WTC11 (cell line): ENCODE measurements around the gene MIA. TPM values are rescaled to one million over a fixed set of nuclear protein-coding genes. Genes with fewer than 3 reads are reported as not detected.

Experiments used
- ATAC-seq: fragments of 200-7000 bp; cut with Tn5 transposase; 2 replicates; pipeline ENCODE4 v1.10.0; 2021; ENCODE audit warnings: mild to moderate bottlenecking, moderate library complexity
- CTCF ChIA-PET: fragments of 300-600 bp; sonication (Branson Sonifier 250); formaldehyde crosslinking; loops from one replicate; lab custom pipeline; 2021; ENCODE audit warnings: antibody characterized with exemption; lab: Charles Lee
- POLR2A ChIA-PET: fragments of 350-600 bp; sonication (Branson Sonifier 250); formaldehyde crosslinking; loops from one replicate; lab custom pipeline; 2021; ENCODE audit warnings: antibody characterized with exemption; lab: Charles Lee
- DNase-seq: peaks from one replicate; pipeline ENCODE4 v3.0.0; 2021; ENCODE audit warnings: low spot score
- H3K27ac Mint-ChIP-seq: 2 replicates; pipeline ENCODE4 v1.8.0; 2021; ENCODE audit warnings: mixed read lengths
- H3K27me3 Mint-ChIP-seq: 2 replicates; pipeline ENCODE4 v1.8.0; 2021; ENCODE audit warnings: low read depth, mild to moderate bottlenecking, moderate library complexity, mixed read lengths
- H3K36me3 Mint-ChIP-seq: 2 replicates; pipeline ENCODE4 v1.8.0; 2021; ENCODE audit warnings: mixed read lengths
- H3K4me1 Mint-ChIP-seq: 2 replicates; pipeline ENCODE4 v1.8.0; 2022; ENCODE audit warnings: mixed read lengths
- H3K4me3 Mint-ChIP-seq: 2 replicates; pipeline ENCODE4 v1.8.0; 2021; ENCODE audit warnings: mild to moderate bottlenecking, moderate library complexity, mixed read lengths
- H3K9me3 Mint-ChIP-seq: 2 replicates; pipeline ENCODE4 v1.8.0; 2021; ENCODE audit warnings: mixed read lengths
- FOXP4 ChIP-seq: sonication (generic); formaldehyde crosslinking; IDR thresholded peaks from 2 replicates; pipeline ENCODE4 v1.8.0; 2022; ENCODE audit warnings: mild to moderate bottlenecking, missing genetic modification reagents
- GRHL2 ChIP-seq: fragments of 250-450 bp; sonication (Bioruptor Pico); IDR thresholded peaks from 2 replicates; pipeline ENCODE4 v1.8.0; 2022; ENCODE audit warnings: mild to moderate bottlenecking, moderate library complexity; ENCODE audit not compliant: insufficient replicate concordance, severe bottlenecking
- GTF2I ChIP-seq: fragments of 250-450 bp; sonication (Bioruptor Pico); conservative IDR thresholded peaks from 2 replicates; pipeline ENCODE4 v1.4.0; 2021; ENCODE audit warnings: mild to moderate bottlenecking
- HMGXB4 ChIP-seq: sonication (generic); formaldehyde crosslinking; IDR thresholded peaks from 2 replicates; pipeline ENCODE4 v1.8.1; 2023; ENCODE audit warnings: mild to moderate bottlenecking, moderate library complexity, missing genetic modification reagents
- NFATC4 ChIP-seq: fragments of 250-450 bp; sonication (Bioruptor Pico); IDR thresholded peaks from 2 replicates; pipeline ENCODE4 v1.9.0; 2021; ENCODE audit warnings: mild to moderate bottlenecking
- NR2C2 ChIP-seq: sonication (generic); formaldehyde crosslinking; IDR thresholded peaks from 2 replicates; pipeline ENCODE4 v1.8.0; 2022; ENCODE audit warnings: mild to moderate bottlenecking, missing genetic modification reagents
- NR3C1 ChIP-seq: sonication (generic); formaldehyde crosslinking; conservative IDR thresholded peaks from 2 replicates; pipeline ENCODE4 v1.8.1; 2023; ENCODE audit warnings: low read depth, mild to moderate bottlenecking, missing genetic modification reagents
- PRDM15 ChIP-seq: sonication (generic); formaldehyde crosslinking; IDR thresholded peaks from 2 replicates; pipeline ENCODE4 v1.8.0; 2022; ENCODE audit warnings: missing genetic modification reagents
- RELA ChIP-seq: sonication (generic); formaldehyde crosslinking; IDR thresholded peaks from 2 replicates; pipeline ENCODE4 v1.8.1; 2022; ENCODE audit warnings: missing genetic modification reagents, mild to moderate bottlenecking, borderline replicate concordance
- RORB ChIP-seq: fragments of 250-450 bp; sonication (Bioruptor Pico); IDR thresholded peaks from 2 replicates; pipeline ENCODE4 v1.9.0; 2021; ENCODE audit warnings: mild to moderate bottlenecking
- ZNF232 ChIP-seq: sonication (generic); formaldehyde crosslinking; IDR thresholded peaks from 2 replicates; pipeline ENCODE4 v1.8.0; 2022; ENCODE audit warnings: mild to moderate bottlenecking, missing genetic modification reagents
- ZNF263 ChIP-seq: sonication (generic); formaldehyde crosslinking; IDR thresholded peaks from 2 replicates; pipeline ENCODE4 v1.8.1; 2022; ENCODE audit warnings: low read depth, mild to moderate bottlenecking, moderate library complexity, missing genetic modification reagents
- ZNF396 ChIP-seq: fragments of 250-450 bp; sonication (Bioruptor Pico); IDR thresholded peaks from 2 replicates; pipeline ENCODE4 v1.8.0; 2021; ENCODE audit warnings: mild to moderate bottlenecking, moderate library complexity, borderline replicate concordance
- ZNF671 ChIP-seq: fragments of 250-450 bp; sonication (Bioruptor Pico); IDR thresholded peaks from 2 replicates; pipeline ENCODE4 v1.8.0; 2021; ENCODE audit warnings: mild to moderate bottlenecking
- total RNA-seq: library from RNA; stranded (reverse); gene quantifications from 3 replicates; pipeline ENCODE4 v1.2.3, GENCODE V29; 2021
- TF ChIP-seq, protein P1 (sequence below): sonication (generic); formaldehyde crosslinking; IDR thresholded peaks from 2 replicates; pipeline ENCODE4 v1.8.0; 2023; ENCODE audit warnings: missing genetic modification reagents, mild to moderate bottlenecking, borderline replicate concordance
- TF ChIP-seq, protein P2 (sequence below): sonication (generic); formaldehyde crosslinking; IDR thresholded peaks from 2 replicates; pipeline ENCODE4 v1.8.1; 2023; ENCODE audit warnings: mild to moderate bottlenecking, missing genetic modification reagents
- TF ChIP-seq, protein P3 (sequence below): fragments of 250-450 bp; sonication (Bioruptor Pico); IDR thresholded peaks from 2 replicates; pipeline ENCODE4 v1.8.0; 2021; ENCODE audit warnings: mild to moderate bottlenecking

Gene MIA
- total RNA-seq, 1 experiment from 2014 or later, result not detected

DNA sequence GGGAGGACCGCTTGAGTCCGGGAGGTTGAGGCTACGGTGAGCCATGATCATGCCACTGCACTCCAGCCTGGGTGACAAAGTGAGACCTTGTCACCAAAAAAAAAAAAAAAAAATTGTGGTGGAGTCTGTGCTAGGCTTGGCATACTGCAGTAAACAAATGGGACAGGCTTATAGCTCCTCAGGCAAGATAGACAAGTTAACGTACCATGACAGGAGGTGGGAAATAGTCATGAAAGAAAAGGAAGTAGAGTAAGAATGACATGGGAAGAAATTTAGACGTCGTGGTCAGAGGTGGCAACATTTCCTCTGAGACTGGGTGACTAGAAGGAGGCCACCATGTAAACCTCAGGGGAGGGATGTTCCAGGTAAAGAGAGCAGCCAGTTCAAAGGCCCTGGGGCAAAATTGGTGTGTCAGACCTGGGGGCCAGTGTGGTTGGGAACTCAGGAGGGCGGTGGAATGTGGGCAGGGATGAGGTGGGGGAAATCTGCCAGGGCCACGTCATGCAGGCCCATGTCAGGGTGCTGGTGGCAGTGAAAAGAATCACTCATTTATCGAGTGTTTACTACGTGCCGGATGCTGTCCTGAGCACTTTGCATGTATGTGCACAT lies 18.7 kb upstream of the MIA start:
- H3K27ac Mint-ChIP-seq, result peak overlapping the region; percentile 85
- CTCF ChIA-PET, result interaction anchor here (1.1 to 2.3 kb wide), 4 partner anchors 21 to 54 kb away, joined by 3 to 7 read pairs (median 4); partner anchors contain the start of genes EGLN2 and RAB4B
- H3K4me3 Mint-ChIP-seq, result peak overlapping the region; percentile 14

GRCh38 chr19:40758491-40758890 lies 16.8 kb upstream of the MIA start:
- Mint-ChIP-seq H3K9me3 (no peaks in the 10 kb centered on the region), H3K4me1 (peaks cover 18% of the 10 kb centered on the region), H3K36me3 (peaks cover 83% of the 10 kb centered on the region), H3K4me3 (no peak overlapping the region), H3K27me3 (no peaks in the 10 kb centered on the region), H3K27ac (no peak overlapping the region; the same call in 1 of the 2 replicates)
- ChIA-PET CTCF (interaction anchor here (2.3 kb wide), 1 partner anchor 48 kb away, joined by 7 read pairs; no protein-coding TSS in a partner anchor), POLR2A (interaction anchor here (1.9 kb wide), 1 partner anchor 19 kb away, joined by 6 read pairs; the partner anchor contains the start of gene RAB4B)
- ATAC-seq (no peak), DNase-seq (no peak)
- TF ChIP-seq, protein P1, sequence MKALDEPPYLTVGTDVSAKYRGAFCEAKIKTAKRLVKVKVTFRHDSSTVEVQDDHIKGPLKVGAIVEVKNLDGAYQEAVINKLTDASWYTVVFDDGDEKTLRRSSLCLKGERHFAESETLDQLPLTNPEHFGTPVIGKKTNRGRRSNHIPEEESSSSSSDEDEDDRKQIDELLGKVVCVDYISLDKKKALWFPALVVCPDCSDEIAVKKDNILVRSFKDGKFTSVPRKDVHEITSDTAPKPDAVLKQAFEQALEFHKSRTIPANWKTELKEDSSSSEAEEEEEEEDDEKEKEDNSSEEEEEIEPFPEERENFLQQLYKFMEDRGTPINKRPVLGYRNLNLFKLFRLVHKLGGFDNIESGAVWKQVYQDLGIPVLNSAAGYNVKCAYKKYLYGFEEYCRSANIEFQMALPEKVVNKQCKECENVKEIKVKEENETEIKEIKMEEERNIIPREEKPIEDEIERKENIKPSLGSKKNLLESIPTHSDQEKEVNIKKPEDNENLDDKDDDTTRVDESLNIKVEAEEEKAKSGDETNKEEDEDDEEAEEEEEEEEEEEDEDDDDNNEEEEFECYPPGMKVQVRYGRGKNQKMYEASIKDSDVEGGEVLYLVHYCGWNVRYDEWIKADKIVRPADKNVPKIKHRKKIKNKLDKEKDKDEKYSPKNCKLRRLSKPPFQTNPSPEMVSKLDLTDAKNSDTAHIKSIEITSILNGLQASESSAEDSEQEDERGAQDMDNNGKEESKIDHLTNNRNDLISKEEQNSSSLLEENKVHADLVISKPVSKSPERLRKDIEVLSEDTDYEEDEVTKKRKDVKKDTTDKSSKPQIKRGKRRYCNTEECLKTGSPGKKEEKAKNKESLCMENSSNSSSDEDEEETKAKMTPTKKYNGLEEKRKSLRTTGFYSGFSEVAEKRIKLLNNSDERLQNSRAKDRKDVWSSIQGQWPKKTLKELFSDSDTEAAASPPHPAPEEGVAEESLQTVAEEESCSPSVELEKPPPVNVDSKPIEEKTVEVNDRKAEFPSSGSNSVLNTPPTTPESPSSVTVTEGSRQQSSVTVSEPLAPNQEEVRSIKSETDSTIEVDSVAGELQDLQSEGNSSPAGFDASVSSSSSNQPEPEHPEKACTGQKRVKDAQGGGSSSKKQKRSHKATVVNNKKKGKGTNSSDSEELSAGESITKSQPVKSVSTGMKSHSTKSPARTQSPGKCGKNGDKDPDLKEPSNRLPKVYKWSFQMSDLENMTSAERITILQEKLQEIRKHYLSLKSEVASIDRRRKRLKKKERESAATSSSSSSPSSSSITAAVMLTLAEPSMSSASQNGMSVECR (CRISPR knock-in tag), result no peak
- TF ChIP-seq FOXP4, result no peak
- TF ChIP-seq, protein P2, sequence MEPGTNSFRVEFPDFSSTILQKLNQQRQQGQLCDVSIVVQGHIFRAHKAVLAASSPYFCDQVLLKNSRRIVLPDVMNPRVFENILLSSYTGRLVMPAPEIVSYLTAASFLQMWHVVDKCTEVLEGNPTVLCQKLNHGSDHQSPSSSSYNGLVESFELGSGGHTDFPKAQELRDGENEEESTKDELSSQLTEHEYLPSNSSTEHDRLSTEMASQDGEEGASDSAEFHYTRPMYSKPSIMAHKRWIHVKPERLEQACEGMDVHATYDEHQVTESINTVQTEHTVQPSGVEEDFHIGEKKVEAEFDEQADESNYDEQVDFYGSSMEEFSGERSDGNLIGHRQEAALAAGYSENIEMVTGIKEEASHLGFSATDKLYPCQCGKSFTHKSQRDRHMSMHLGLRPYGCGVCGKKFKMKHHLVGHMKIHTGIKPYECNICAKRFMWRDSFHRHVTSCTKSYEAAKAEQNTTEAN (CRISPR knock-in tag), result no peak
- no peak for TF ChIP-seq RORB (CRISPR knock-in tag)
- TF ChIP-seq ZNF263 (CRISPR knock-in tag), result no peak
- no peak for TF ChIP-seq NR3C1
- no peak for TF ChIP-seq ZNF671 (CRISPR knock-in tag)
- TF ChIP-seq ZNF232 (CRISPR knock-in tag), result no peak
- no peak for TF ChIP-seq NR2C2 (CRISPR knock-in tag)
- no peak for TF ChIP-seq ZNF396 (CRISPR knock-in tag)
- no peak for TF ChIP-seq PRDM15 (CRISPR knock-in tag)
- TF ChIP-seq GTF2I (CRISPR knock-in tag), result no peak
- no peak for TF ChIP-seq NFATC4 (CRISPR knock-in tag)
- no peak for TF ChIP-seq HMGXB4 (CRISPR knock-in tag)
- TF ChIP-seq RELA, result no peak

More for the DNA sequence above, 18.7 kb upstream of the MIA start:
- ATAC-seq, result no peak
- Mint-ChIP-seq H3K9me3 (no peaks in the 10 kb centered on the region), H3K27me3 (no peaks in the 10 kb centered on the region), H3K4me1 (peaks cover 29% of the 10 kb centered on the region), H3K36me3 (peaks cover 79% of the 10 kb centered on the region)
- no peak for DNase-seq
- POLR2A ChIA-PET, result interaction anchor here (0.7 kb wide), 1 partner anchor 16 kb away, joined by 5 read pairs; no protein-coding TSS in a partner anchor
- TF ChIP-seq, protein P3, sequence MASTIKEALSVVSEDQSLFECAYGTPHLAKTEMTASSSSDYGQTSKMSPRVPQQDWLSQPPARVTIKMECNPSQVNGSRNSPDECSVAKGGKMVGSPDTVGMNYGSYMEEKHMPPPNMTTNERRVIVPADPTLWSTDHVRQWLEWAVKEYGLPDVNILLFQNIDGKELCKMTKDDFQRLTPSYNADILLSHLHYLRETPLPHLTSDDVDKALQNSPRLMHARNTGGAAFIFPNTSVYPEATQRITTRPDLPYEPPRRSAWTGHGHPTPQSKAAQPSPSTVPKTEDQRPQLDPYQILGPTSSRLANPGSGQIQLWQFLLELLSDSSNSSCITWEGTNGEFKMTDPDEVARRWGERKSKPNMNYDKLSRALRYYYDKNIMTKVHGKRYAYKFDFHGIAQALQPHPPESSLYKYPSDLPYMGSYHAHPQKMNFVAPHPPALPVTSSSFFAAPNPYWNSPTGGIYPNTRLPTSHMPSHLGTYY, result peak; percentile 9; the same call in 1 of the 2 replicates
- no peak for TF ChIP-seq GRHL2
